Aortic smooth muscle cell (primary cell): ENCODE data around the gene FCRL5. TPM values are rescaled to one million over a fixed set of nuclear protein-coding genes. Genes with fewer than 3 reads are reported as not detected.

Experiments
- total RNA-seq: library from RNA; depleted of rRNA; stranded (reverse); fragments of >200 nt; gene quantifications from 2 replicates; pipeline ENCODE4 v1.2.3, GENCODE V29; 2014

Gene FCRL5
- total RNA-seq, result not detected in 2 replicates

GRCh38 chr1:157551694-157552693 is at the start of gene FCRL5:
Gene FCRL5 (minus strand): TSS chr1:157552515. CDS start chr1:157552362, 153 bp downstream.

GRCh38 chr1:157597959-157598667 is 45.8 kb upstream of the FCRL5 start, which contains the start of gene FCRL4:
Gene FCRL4 (minus strand): TSS chr1:157598085. CDS start chr1:157597944, 141 bp downstream.

Other genes starting within 250 kb of the FCRL5 start
- not detected in 2 replicates for gene FCRL4, start 45.6 kb upstream of the FCRL5 start, total RNA-seq
- not detected in 2 replicates for gene FCRL3, start 148.3 kb upstream of the FCRL5 start, total RNA-seq
- gene FCRL2, start 224.6 kb upstream of the FCRL5 start, total RNA-seq, result not detected in 2 replicates